D721Med (cell line): ENCODE results near the gene CDH7.

Experiments used
- DNase-seq: peaks from one replicate; pipeline ENCODE4 v3.0.0; 2011; ENCODE audit warnings: low spot score; ENCODE audit not compliant: insufficient read length
- FAIRE-seq: peaks from 2 replicates; lab custom pipeline; 2011; peaks lifted over from hg19 to GRCh38; lab: Jason Lieb, UNC
- CTCF ChIP-seq: IDR thresholded peaks from 2 replicates; pipeline ENCODE4 v1.5.1; 2012; ENCODE audit warnings: mild to moderate bottlenecking, control low read depth; ENCODE audit not compliant: insufficient read depth; ENCODE audit errors: missing control alignments

Gene CDH7

GRCh38 chr18:65827444-65827843 lies 76.6 kb downstream of the CDH7 start:
- TF ChIP-seq CTCF, result no peak
- DNase-seq (no peak), FAIRE-seq (no peak)

- TF ChIP-seq CTCF, result no peak
- no peak for FAIRE-seq
These were observed 85.1 kb downstream of the CDH7 start for GRCh38 chr18:65835881-65836280.

GRCh38 chr18:65846107-65846506 lies 95.3 kb downstream of the CDH7 start:
- FAIRE-seq (no peak), DNase-seq (no peak)
- no peak for TF ChIP-seq CTCF

More at GRCh38 chr18:65835881-65836280, 85.1 kb downstream of the CDH7 start:
- no peak for DNase-seq

GRCh38 chr18:65852273-65852672 lies 101.5 kb downstream of the CDH7 start:
- no peak for FAIRE-seq
- no peak for DNase-seq
- no peak for TF ChIP-seq CTCF

GRCh38 chr18:65859075-65859474 lies 108.3 kb downstream of the CDH7 start:
- TF ChIP-seq CTCF, result no peak
- FAIRE-seq (no peak), DNase-seq (no peak)

- TF ChIP-seq CTCF, result no peak
- DNase-seq (no peak), FAIRE-seq (no peak)
These were observed 118.7 kb downstream of the CDH7 start for GRCh38 chr18:65869527-65869926.

GRCh38 chr18:65876310-65876709 lies 125.5 kb downstream of the CDH7 start:
- FAIRE-seq, result no peak
- TF ChIP-seq CTCF, result no peak
- DNase-seq, result no peak
